Effector memory CD8-positive, alpha-beta T cell (primary cell): ENCODE results near the gene FYN.

ENCODE experiments used
- ATAC-seq: fragments of 150-1000 bp; cut with Tn5 transposase; replicated peaks from 2 replicates; pipeline ENCODE4 v1.10.0; 2021; ENCODE audit warnings: mild to moderate bottlenecking, moderate library complexity
- DNase-seq, 3 experiments: peaks; one replicate each; pipeline ENCODE4 v3.0.0; 2021
- H3K27ac Mint-ChIP-seq, 2 donors: one replicate each; pipeline ENCODE4 v1.8.0; 2022; ENCODE audit warnings: mild to moderate bottlenecking in 2 of 2, mixed read lengths in 2 of 2, moderate library complexity in 2 of 2
- H3K27me3 Mint-ChIP-seq, 2 donors: one replicate each; pipeline ENCODE4 v1.8.0; 2022; ENCODE audit warnings: mixed read lengths in 2 of 2
- H3K36me3 Mint-ChIP-seq: one replicate; pipeline ENCODE4 v1.8.0; 2022; ENCODE audit warnings: mild to moderate bottlenecking, moderate library complexity, mixed read lengths; ENCODE audit not compliant: insufficient read depth
- H3K4me1 Mint-ChIP-seq, 2 donors: one replicate each; pipeline ENCODE4 v1.8.0; 2022; ENCODE audit warnings: low read depth in 2 of 2, mixed read lengths in 2 of 2
- H3K4me3 Mint-ChIP-seq, 2 donors: one replicate each; pipeline ENCODE4 v1.8.0; 2022; ENCODE audit warnings: mild to moderate bottlenecking in 2 of 2, mixed read lengths in 2 of 2, moderate library complexity in 2 of 2
- H3K9me3 Mint-ChIP-seq, 2 donors: one replicate each; pipeline ENCODE4 v1.8.0; 2022; ENCODE audit warnings: mixed read lengths in 2 of 2

The FYN gene

GRCh38 chr6:111669326-111669725, 203.9 kb downstream of the FYN start:
- H3K27me3 Mint-ChIP-seq: no peaks in the 10 kb centered on the region
- peaks cover 97% of the 10 kb centered on the region for H3K36me3 Mint-ChIP-seq
- H3K27ac Mint-ChIP-seq: peak overlapping the region; percentile 82 to 84
- peaks cover 7 to 23% of the 10 kb centered on the region in 2 donors for H3K4me1 Mint-ChIP-seq
- no peaks in the 10 kb centered on the region for H3K9me3 Mint-ChIP-seq
- no peak for DNase-seq
- no peak for ATAC-seq
- H3K4me3 Mint-ChIP-seq: no peak overlapping the region

DNA sequence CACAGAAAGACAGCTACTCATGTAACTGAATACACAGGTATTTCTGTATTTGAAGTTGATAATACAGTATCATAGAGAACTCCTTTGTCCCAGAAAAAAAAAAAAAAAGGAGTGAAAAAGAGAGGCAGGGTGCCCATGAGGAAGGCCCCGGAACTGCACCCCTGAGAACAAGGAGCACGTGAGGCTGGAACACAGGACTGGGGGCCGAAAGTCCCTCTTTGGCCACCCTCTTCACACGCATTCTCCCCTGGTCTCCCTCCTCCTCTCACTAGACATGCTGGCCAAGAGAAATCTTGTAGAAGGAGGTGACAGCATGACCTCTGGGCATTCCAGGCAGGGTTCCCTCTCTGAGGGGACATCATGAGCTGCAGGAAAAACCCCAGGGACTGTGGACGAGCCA, 204.8 kb downstream of the FYN start:
- H3K4me3 Mint-ChIP-seq: no peak overlapping the region
- no peaks in the 10 kb centered on the region for H3K27me3 Mint-ChIP-seq
- peak overlapping the region; percentile 44 to 84 for H3K27ac Mint-ChIP-seq
- ATAC-seq (no peak), DNase-seq (no peak)
- peaks cover 15 to 23% of the 10 kb centered on the region in 2 donors for H3K4me1 Mint-ChIP-seq
- no peaks in the 10 kb centered on the region for H3K9me3 Mint-ChIP-seq
- H3K36me3 Mint-ChIP-seq: peaks cover 97% of the 10 kb centered on the region

GRCh38 chr6:111667931-111668330, 205.3 kb downstream of the FYN start:
- no peak for ATAC-seq
- H3K27me3 Mint-ChIP-seq: no peaks in the 10 kb centered on the region
- H3K9me3 Mint-ChIP-seq: no peaks in the 10 kb centered on the region
- no peak overlapping the region for H3K4me3 Mint-ChIP-seq
- H3K27ac Mint-ChIP-seq: peak overlapping the region in 1 of 2 donors; percentile 44
- no peak for DNase-seq
- H3K4me1 Mint-ChIP-seq: peaks cover 16 to 20% of the 10 kb centered on the region in 2 donors
- peaks cover 97% of the 10 kb centered on the region for H3K36me3 Mint-ChIP-seq

- no peak for DNase-seq
- Mint-ChIP-seq H3K4me3 (no peak overlapping the region), H3K4me1 (peaks cover 19 to 20% of the 10 kb centered on the region in 2 donors), H3K27ac (peak overlapping the region; percentile 31 to 41), H3K9me3 (no peaks in the 10 kb centered on the region), H3K27me3 (no peaks in the 10 kb centered on the region), H3K36me3 (peaks cover 96% of the 10 kb centered on the region)
- ATAC-seq: no peak
These were observed 206.4 kb downstream of the FYN start for GRCh38 chr6:111666847-111667246.

GRCh38 chr6:111664565-111665030, 208.7 kb downstream of the FYN start:
- ATAC-seq (no peak), DNase-seq (no peak)
- Mint-ChIP-seq H3K4me1 (peaks cover 14 to 20% of the 10 kb centered on the region in 2 donors), H3K27me3 (no peaks in the 10 kb centered on the region), H3K27ac (peak overlapping the region; percentile 86 to 89), H3K36me3 (peaks cover 93% of the 10 kb centered on the region), H3K9me3 (no peaks in the 10 kb centered on the region), H3K4me3 (no peak overlapping the region)

- H3K27ac Mint-ChIP-seq: peak overlapping the region; percentile 86 to 89
- ATAC-seq: no peak
- peaks cover 13 to 20% of the 10 kb centered on the region in 2 donors for H3K4me1 Mint-ChIP-seq
These were observed 209.3 kb downstream of the FYN start for GRCh38 chr6:111663692-111664564.

DNA sequence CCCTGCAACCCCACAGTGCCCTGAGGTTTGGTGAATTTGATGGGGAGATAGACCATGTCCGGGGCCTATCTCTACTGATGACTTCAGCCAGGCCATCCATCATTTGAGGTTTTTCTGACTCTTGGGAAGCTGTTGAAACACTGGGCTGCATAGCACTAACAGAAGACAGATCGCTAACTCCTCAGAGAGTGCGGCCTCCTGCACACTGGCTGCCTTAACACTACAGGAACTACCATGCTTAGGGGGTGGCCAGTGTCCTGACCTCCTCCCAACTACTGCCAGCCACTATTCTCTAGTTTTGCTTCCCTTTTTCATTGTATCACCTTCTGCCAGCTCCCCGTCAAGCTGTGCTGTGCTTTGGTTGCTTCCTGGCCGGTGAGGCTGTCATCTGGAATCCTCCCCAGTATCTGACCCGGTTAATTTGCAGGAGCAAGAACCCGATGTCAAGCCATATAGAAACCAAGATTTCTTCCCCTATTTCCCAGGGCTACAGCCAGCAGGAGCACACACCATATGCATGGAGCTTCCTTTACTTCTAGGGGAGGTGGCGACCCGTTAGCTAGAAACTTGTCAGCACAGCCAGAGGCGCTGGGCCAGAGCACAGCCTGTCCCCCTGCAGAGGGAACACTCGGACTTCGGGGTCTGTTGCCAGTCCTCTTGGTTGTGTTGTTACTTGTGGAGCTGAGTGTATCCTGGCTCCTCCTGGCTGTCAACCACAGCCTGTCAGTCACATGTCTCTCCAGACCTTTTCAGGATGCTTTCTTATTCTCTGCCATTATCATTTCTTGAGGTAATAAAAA, 210.3 kb downstream of the FYN start:
- Mint-ChIP-seq H3K27ac (peak overlapping the region; percentile 42 to 89), H3K27me3 (no peaks in the 10 kb centered on the region), H3K4me3 (no peak overlapping the region), H3K9me3 (no peaks in the 10 kb centered on the region), H3K4me1 (peaks cover 8 to 16% of the 10 kb centered on the region in 2 donors), H3K36me3 (peaks cover 86% of the 10 kb centered on the region)
- no peak for ATAC-seq
- no peak for DNase-seq

More at GRCh38 chr6:111663692-111664564, 209.3 kb downstream of the FYN start:
- Mint-ChIP-seq H3K27me3 (no peaks in the 10 kb centered on the region), H3K4me3 (no peak overlapping the region), H3K36me3 (peaks cover 92% of the 10 kb centered on the region), H3K9me3 (no peaks in the 10 kb centered on the region)
- no peak for DNase-seq

DNA sequence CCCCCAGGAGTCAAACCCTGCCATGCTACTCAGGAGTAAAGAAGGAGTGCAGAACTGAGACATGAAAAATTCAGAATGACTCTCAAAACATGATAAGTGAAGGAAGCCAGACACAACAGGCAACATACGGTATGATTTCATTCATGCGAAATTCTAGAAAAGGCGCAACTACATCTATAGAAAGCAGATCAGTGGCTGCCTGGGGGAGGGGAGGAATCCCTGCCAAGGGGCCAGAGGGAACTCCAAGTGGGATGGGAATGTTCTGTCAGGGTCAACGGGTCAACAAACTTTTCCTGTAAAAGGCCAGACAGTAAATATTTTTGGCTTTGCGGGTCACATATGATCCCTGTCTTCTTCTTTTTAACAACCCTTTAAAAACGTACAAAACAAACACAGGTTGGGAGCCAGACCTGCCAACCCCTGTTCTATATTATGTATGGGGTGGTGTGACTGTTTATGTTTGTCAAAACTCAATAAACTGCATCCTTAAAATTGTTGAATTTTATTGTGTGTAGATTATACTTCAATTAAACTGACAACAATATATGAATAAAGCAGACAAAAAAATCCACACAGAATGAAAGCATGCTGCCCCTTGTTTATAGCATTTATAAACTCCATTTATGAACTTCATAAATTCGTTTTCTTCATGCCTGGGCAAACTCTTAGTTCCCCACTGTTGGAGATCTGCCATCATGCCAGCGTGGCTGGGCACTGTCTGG, 211.0 kb downstream of the FYN start:
- DNase-seq: no peak
- Mint-ChIP-seq H3K4me1 (peaks cover 8 to 16% of the 10 kb centered on the region in 2 donors), H3K27ac (peak overlapping the region; percentile 42 to 89), H3K36me3 (peaks cover 79% of the 10 kb centered on the region), H3K27me3 (no peaks in the 10 kb centered on the region), H3K9me3 (no peaks in the 10 kb centered on the region), H3K4me3 (no peak overlapping the region)
- no peak for ATAC-seq

DNA sequence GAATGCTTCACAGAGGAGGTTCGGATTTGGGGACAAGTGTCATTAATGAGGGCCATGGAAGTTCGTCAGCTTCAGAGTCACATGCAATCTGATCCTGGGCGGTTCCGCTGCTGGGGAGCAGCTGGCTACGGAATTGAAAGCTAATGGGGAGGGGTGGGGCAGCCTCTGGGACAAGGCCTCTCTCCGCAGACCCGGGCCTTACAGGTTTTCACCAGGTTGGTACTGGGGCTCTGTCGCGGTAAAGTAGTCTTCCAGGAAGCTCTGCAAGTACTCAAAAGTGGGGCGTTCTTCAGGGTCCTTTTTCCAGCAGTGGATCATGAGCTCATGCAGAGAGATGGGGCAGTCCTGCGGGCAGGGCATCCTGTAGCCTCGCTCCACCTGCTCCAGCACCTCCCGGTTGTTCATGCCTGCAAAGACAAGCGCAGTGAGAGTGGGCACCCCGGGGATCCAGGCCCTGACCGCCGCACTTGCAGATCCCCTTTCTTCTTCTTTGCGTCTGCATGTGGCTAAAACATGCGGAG, 211.7 kb downstream of the FYN start:
- peak overlapping the region in 1 of 2 donors; percentile 42 for H3K27ac Mint-ChIP-seq
- no peaks in the 10 kb centered on the region for H3K27me3 Mint-ChIP-seq
- H3K4me1 Mint-ChIP-seq: peaks cover 8 to 16% of the 10 kb centered on the region in 2 donors
- no peaks in the 10 kb centered on the region for H3K9me3 Mint-ChIP-seq
- peaks cover 74% of the 10 kb centered on the region for H3K36me3 Mint-ChIP-seq
- DNase-seq (no peak), ATAC-seq (no peak)
- no peak overlapping the region for H3K4me3 Mint-ChIP-seq

GRCh38 chr6:111660531-111660930, 212.7 kb downstream of the FYN start:
- Mint-ChIP-seq H3K27me3 (no peaks in the 10 kb centered on the region), H3K36me3 (peaks cover 70% of the 10 kb centered on the region), H3K27ac (no peak overlapping the region), H3K4me1 (peaks cover 8 to 16% of the 10 kb centered on the region in 2 donors), H3K4me3 (no peak overlapping the region), H3K9me3 (no peaks in the 10 kb centered on the region)
- DNase-seq: no peak
- ATAC-seq: no peak

DNA sequence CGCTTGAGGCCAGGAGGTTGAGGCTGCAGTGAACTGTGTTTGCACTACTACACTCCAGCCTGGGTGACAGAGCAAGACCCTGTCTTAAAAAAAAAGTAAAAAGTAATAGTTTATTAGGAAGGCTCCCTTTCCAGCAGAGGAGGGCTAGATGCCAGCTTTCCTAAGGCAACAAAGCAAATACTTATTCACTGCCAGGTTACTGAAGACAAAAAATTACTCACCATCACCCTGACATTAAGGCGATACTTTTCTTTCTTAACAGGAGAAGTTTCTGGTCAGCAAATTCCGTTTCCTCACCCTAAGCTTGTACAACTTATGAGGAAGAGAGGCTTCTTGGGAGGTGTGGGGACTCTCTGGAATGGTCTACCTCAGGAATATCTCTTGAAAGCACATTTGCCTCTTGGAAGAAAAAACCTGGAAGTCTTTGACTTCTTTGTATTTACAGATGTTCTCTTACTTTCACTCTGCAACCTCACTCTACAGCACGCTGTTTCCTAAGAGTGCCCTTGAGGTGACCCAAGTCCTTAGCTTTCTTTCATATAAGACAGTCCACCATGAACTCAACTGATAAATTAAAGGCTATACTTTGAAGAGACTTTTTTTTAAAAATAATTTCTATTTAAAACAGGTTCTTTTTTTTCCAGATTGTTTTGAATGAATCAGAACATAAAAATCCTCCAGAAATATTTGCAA, 214.6 kb downstream of the FYN start:
- peaks cover 52% of the 10 kb centered on the region for H3K36me3 Mint-ChIP-seq
- H3K4me3 Mint-ChIP-seq: no peak overlapping the region
- H3K27ac Mint-ChIP-seq: no peak overlapping the region
- DNase-seq (no peak), ATAC-seq (no peak)
- no peaks in the 10 kb centered on the region for H3K9me3 Mint-ChIP-seq
- peaks cover 0 to 10% of the 10 kb centered on the region in 2 donors for H3K4me1 Mint-ChIP-seq
- H3K27me3 Mint-ChIP-seq: no peaks in the 10 kb centered on the region

- H3K4me1 Mint-ChIP-seq: peaks cover 0 to 4% of the 10 kb centered on the region in 2 donors
- peak overlapping the region; percentile 30 to 51 for H3K27ac Mint-ChIP-seq
- ATAC-seq (no peak), DNase-seq (no peak)
- H3K27me3 Mint-ChIP-seq: no peaks in the 10 kb centered on the region
- H3K36me3 Mint-ChIP-seq: peaks cover 42% of the 10 kb centered on the region
- H3K9me3 Mint-ChIP-seq: no peaks in the 10 kb centered on the region
- no peak overlapping the region for H3K4me3 Mint-ChIP-seq
These were observed 216.1 kb downstream of the FYN start for GRCh38 chr6:111657146-111657545.
